Activated T-cell treated with anti-CD3 and anti-CD28 coated beads, Interleukin-2, amount 50 U/mL, for 72 hours (primary cell): ENCODE measurements around the gene CCNH. TPM values are rescaled to one million over a fixed set of nuclear protein-coding genes. Genes with fewer than 3 reads are reported as not detected.
A peak's percentile ranks its signal among the peaks of the same experiment; 100 is the strongest.

ENCODE experiments used
- ATAC-seq, 2 donors: fragments of 150-1000 bp; cut with Tn5 transposase; replicated peaks in 1 of 2; 2 replicates each; pipeline ENCODE4 v1.10.0; 2021; ENCODE audit warnings: moderate library complexity in 2 of 2, mild to moderate bottlenecking in 1 of 2
- DNase-seq, 2 donors: peaks; one replicate each; pipeline ENCODE4 v3.0.0; 2021 to 2022; ENCODE audit warnings: mixed read lengths in 1 of 2
- H3K27ac Mint-ChIP-seq: one replicate; pipeline ENCODE4 v1.8.0; 2022; ENCODE audit warnings: mild to moderate bottlenecking, moderate library complexity, mixed read lengths
- H3K27me3 Mint-ChIP-seq: one replicate; pipeline ENCODE4 v1.8.0; 2022; ENCODE audit warnings: low read depth, mixed read lengths
- H3K36me3 Mint-ChIP-seq, 2 donors: one replicate each; pipeline ENCODE4 v1.8.0; 2022; ENCODE audit warnings: mixed read lengths in 2 of 2, mild to moderate bottlenecking in 1 of 2; ENCODE audit not compliant: insufficient read depth in 2 of 2
- H3K4me1 Mint-ChIP-seq: one replicate; pipeline ENCODE4 v1.8.0; 2022; ENCODE audit warnings: low read depth, mixed read lengths
- H3K4me3 Mint-ChIP-seq, 2 donors: one replicate each; pipeline ENCODE4 v1.8.0; 2022; ENCODE audit warnings: mild to moderate bottlenecking in 2 of 2, mixed read lengths in 2 of 2, moderate library complexity in 2 of 2
- H3K9me3 Mint-ChIP-seq, 2 donors: one replicate each; pipeline ENCODE4 v1.8.0; 2022; ENCODE audit warnings: mixed read lengths in 2 of 2
- total RNA-seq, 2 donors: library from RNA; stranded (reverse); gene quantifications; one replicate each; pipeline ENCODE4 v1.2.3, GENCODE V29; 2022

CCNH gene
- 10 to 100 TPM; 58.0 to 64.6 TPM for total RNA-seq

- peaks cover 39% of the 10 kb centered on the region for H3K4me1 Mint-ChIP-seq
- no peaks in the 10 kb centered on the region for H3K27me3 Mint-ChIP-seq
- DNase-seq (peak; percentile 95 to 97), ATAC-seq (peak; percentile 98)
- no peaks in the 10 kb centered on the region for H3K9me3 Mint-ChIP-seq
- peaks cover 7 to 25% of the 10 kb centered on the region in 2 donors for H3K36me3 Mint-ChIP-seq
- peak within 1 kb of the TSS; percentile 83 for H3K27ac Mint-ChIP-seq
- peak within 1 kb of the TSS; percentile 92 to 97 for H3K4me3 Mint-ChIP-seq
Measured at GRCh38 chr5:87412630-87413342, at the start of gene CCNH. CCNH (minus strand) TSS chr5:87412930; CDS start chr5:87412794, 136 bp downstream.

- no peak for ATAC-seq
- H3K4me1 Mint-ChIP-seq: no peaks in the 10 kb centered on the region
- H3K4me3 Mint-ChIP-seq: no peak overlapping the region
- peaks cover 0 to 3% of the 10 kb centered on the region in 2 donors for H3K9me3 Mint-ChIP-seq
- peaks cover 18% of the 10 kb centered on the region for H3K27me3 Mint-ChIP-seq
- no peaks in the 10 kb centered on the region for H3K36me3 Mint-ChIP-seq
- no peak overlapping the region for H3K27ac Mint-ChIP-seq
- DNase-seq: no peak
Measured at GRCh38 chr5:87457706-87458105, 45.0 kb upstream of the CCNH start.

- Mint-ChIP-seq H3K4me1 (no peaks in the 10 kb centered on the region), H3K36me3 (no peaks in the 10 kb centered on the region), H3K4me3 (no peak overlapping the region), H3K9me3 (no peaks in the 10 kb centered on the region), H3K27ac (no peak overlapping the region), H3K27me3 (peaks cover 22% of the 10 kb centered on the region)
- DNase-seq (no peak), ATAC-seq (no peak)
Measured at GRCh38 chr5:87453801-87454200, 41.1 kb upstream of the CCNH start.

- no peaks in the 10 kb centered on the region for H3K36me3 Mint-ChIP-seq
- no peaks in the 10 kb centered on the region for H3K4me1 Mint-ChIP-seq
- DNase-seq (no peak), ATAC-seq (no peak)
- no peak overlapping the region for H3K27ac Mint-ChIP-seq
- H3K9me3 Mint-ChIP-seq: no peaks in the 10 kb centered on the region
- peaks cover 28% of the 10 kb centered on the region for H3K27me3 Mint-ChIP-seq
- H3K4me3 Mint-ChIP-seq: no peak overlapping the region
Measured at GRCh38 chr5:87452837-87453236, 40.1 kb upstream of the CCNH start.

GRCh38 chr5:87442419-87442818 is 29.7 kb upstream of the CCNH start:
- peaks cover 19% of the 10 kb centered on the region for H3K27me3 Mint-ChIP-seq
- ATAC-seq (no peak), DNase-seq (no peak)
- H3K27ac Mint-ChIP-seq: no peak overlapping the region
- H3K9me3 Mint-ChIP-seq: peaks cover 0 to 4% of the 10 kb centered on the region in 2 donors
- no peaks in the 10 kb centered on the region for H3K4me1 Mint-ChIP-seq
- H3K36me3 Mint-ChIP-seq: no peaks in the 10 kb centered on the region
- H3K4me3 Mint-ChIP-seq: no peak overlapping the region

- Mint-ChIP-seq H3K4me3 (no peak overlapping the region), H3K36me3 (peaks cover 0 to 2% of the 10 kb centered on the region in 2 donors), H3K27me3 (peaks cover 25% of the 10 kb centered on the region), H3K27ac (no peak overlapping the region), H3K9me3 (peaks cover 0 to 4% of the 10 kb centered on the region in 2 donors), H3K4me1 (no peaks in the 10 kb centered on the region)
- DNase-seq (no peak), ATAC-seq (no peak)
Measured at GRCh38 chr5:87438231-87438630, 25.5 kb upstream of the CCNH start.

- H3K27me3 Mint-ChIP-seq: peaks cover 25% of the 10 kb centered on the region
- DNase-seq (no peak), ATAC-seq (no peak)
- H3K27ac Mint-ChIP-seq: no peak overlapping the region
- peaks cover 0 to 4% of the 10 kb centered on the region in 2 donors for H3K9me3 Mint-ChIP-seq
- peaks cover 0 to 2% of the 10 kb centered on the region in 2 donors for H3K36me3 Mint-ChIP-seq
- H3K4me3 Mint-ChIP-seq: no peak overlapping the region
- peaks cover under 1% of the 10 kb centered on the region for H3K4me1 Mint-ChIP-seq
Measured at GRCh38 chr5:87437724-87438123, 25.0 kb upstream of the CCNH start.

GRCh38 chr5:87435144-87435694 is 22.5 kb upstream of the CCNH start:
- Mint-ChIP-seq H3K4me1 (peaks cover 9% of the 10 kb centered on the region), H3K27me3 (peaks cover 19% of the 10 kb centered on the region), H3K9me3 (peaks cover 0 to 3% of the 10 kb centered on the region in 2 donors), H3K4me3 (no peak overlapping the region), H3K36me3 (peaks cover 0 to 2% of the 10 kb centered on the region in 2 donors), H3K27ac (no peak overlapping the region)
- DNase-seq (no peak), ATAC-seq (no peak)

GRCh38 chr5:87434461-87434860 is 21.7 kb upstream of the CCNH start:
- H3K4me3 Mint-ChIP-seq: no peak overlapping the region
- ATAC-seq (no peak), DNase-seq (no peak)
- peaks cover 0 to 2% of the 10 kb centered on the region in 2 donors for H3K9me3 Mint-ChIP-seq
- peaks cover 9% of the 10 kb centered on the region for H3K4me1 Mint-ChIP-seq
- peaks cover 0 to 2% of the 10 kb centered on the region in 2 donors for H3K36me3 Mint-ChIP-seq
- no peak overlapping the region for H3K27ac Mint-ChIP-seq
- peaks cover 16% of the 10 kb centered on the region for H3K27me3 Mint-ChIP-seq

GRCh38 chr5:87433945-87434344 is 21.2 kb upstream of the CCNH start:
- Mint-ChIP-seq H3K27ac (no peak overlapping the region), H3K9me3 (peaks cover 0 to 2% of the 10 kb centered on the region in 2 donors), H3K27me3 (peaks cover 18% of the 10 kb centered on the region), H3K36me3 (peaks cover 0 to 2% of the 10 kb centered on the region in 2 donors), H3K4me3 (no peak overlapping the region), H3K4me1 (peaks cover 9% of the 10 kb centered on the region)
- ATAC-seq (peak; percentile 31 to 65), DNase-seq (no peak)

- Mint-ChIP-seq H3K27me3 (peaks cover 18% of the 10 kb centered on the region), H3K4me3 (no peak overlapping the region), H3K4me1 (peaks cover 9% of the 10 kb centered on the region), H3K9me3 (peaks cover 0 to 2% of the 10 kb centered on the region in 2 donors), H3K27ac (no peak overlapping the region), H3K36me3 (peaks cover 0 to 3% of the 10 kb centered on the region in 2 donors)
- DNase-seq: no peak
- ATAC-seq: peak; percentile 85 to 88
Measured at GRCh38 chr5:87432460-87432859, 19.7 kb upstream of the CCNH start.

- DNase-seq: no peak
- no peak overlapping the region for H3K27ac Mint-ChIP-seq
- no peak for ATAC-seq
Measured at GRCh38 chr5:87430863-87431457, 18.2 kb upstream of the CCNH start.

GRCh38 chr5:87423755-87424154 is 11.0 kb upstream of the CCNH start:
- ATAC-seq (no peak), DNase-seq (no peak)
- H3K27me3 Mint-ChIP-seq: peaks cover 12% of the 10 kb centered on the region
- no peak overlapping the region for H3K27ac Mint-ChIP-seq
- peaks cover 0 to 2% of the 10 kb centered on the region in 2 donors for H3K9me3 Mint-ChIP-seq
- no peaks in the 10 kb centered on the region for H3K4me1 Mint-ChIP-seq
- no peak overlapping the region for H3K4me3 Mint-ChIP-seq
- peaks cover 0 to 2% of the 10 kb centered on the region in 2 donors for H3K36me3 Mint-ChIP-seq

More at GRCh38 chr5:87430863-87431457, 18.2 kb upstream of the CCNH start:
- Mint-ChIP-seq H3K9me3 (peaks cover 0 to 4% of the 10 kb centered on the region in 2 donors), H3K4me3 (no peak overlapping the region), H3K36me3 (peaks cover 0 to 4% of the 10 kb centered on the region in 2 donors), H3K27me3 (peaks cover 18% of the 10 kb centered on the region), H3K4me1 (peaks cover 9% of the 10 kb centered on the region)
